HG03097 (cell line): ENCODE data around the gene UGT1A8.

ENCODE experiments used
- ATAC-seq: cut with Tn5 transposase; IDR thresholded peaks from one replicate; pipeline ENCODE4 v1.9.1; 2021; ENCODE audit not compliant: unreplicated experiment, low FRiP score

UGT1A8 gene

DNA sequence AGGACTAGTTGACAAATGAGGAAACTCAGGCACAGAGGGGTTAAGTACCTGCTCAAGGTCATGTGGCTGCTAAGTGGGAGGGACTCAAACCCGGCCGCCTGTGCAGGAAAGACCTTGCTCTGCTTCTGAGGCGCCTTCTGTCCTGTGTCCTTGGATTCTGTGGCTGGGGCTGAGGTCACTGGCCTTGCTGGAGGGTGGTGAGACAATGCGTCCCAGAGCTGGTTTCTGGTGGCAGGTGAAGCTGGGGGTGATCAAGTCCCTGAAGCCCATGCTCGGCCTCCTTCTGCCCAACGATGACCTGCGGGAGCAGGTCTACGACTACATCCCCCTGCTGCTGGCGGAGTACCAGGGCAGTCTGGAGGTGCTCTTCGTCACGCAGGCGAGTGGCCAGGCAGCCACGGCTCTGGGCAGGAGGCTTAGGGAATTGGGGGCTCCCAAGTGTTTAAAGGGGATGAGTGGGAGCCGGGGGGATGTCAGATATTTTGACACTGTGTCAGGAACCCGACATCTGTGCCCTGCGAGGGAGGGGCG lies 176.8 kb downstream of the UGT1A8 start:
- no peak for ATAC-seq

GRCh38 chr2:233795735-233796171 lies 178.3 kb downstream of the UGT1A8 start:
- no peak for ATAC-seq

DNA sequence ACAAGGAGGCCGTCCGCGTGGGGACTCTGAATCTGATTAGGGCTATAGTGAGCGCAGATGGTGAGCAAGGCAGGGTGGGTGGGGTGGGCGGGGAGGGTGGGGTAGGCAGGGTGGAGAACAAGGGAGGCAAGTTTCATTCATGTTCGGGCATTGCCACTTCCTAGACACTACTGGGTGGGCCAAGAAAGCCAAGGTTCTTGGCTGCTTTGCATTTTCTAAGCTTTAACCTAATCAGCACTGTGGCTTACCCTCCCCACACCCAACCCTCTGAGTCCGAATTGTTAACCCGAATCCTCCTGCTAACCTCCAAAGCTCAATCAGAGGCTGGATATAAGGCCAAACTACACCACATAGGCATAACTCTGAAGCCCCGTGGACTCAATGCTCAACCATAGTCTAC lies 178.8 kb downstream of the UGT1A8 start:
- ATAC-seq: no peak

GRCh38 chr2:233798335-233799086 lies 181.1 kb downstream of the UGT1A8 start:
- no peak for ATAC-seq

DNA sequence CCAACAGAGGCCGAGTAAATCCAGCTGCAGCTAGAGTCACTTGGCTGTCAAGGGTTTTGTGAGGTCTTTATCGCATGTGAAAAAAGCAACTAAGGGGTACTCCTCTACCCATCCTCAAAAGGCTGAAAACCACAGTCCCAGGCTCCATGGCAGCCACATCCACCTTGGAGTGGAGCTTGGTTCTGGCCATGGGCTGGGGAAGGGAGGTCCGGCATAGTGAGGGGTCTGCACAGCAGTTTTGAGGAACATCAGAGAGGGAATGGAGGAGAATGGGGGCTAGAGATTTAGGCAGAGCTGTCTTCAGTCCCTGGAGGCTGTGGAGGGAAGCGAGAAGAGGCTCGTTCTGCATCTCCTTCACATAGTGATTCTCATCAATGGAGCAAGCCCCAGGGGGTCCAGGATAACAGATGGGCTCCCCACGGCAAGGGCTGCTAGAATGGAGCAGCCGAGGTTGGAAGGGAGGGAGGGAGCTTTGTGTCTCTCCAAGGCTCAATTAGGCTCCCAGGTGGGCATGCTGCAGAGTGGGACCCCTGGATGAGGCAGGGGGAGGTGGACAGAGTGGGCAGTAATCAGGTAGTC lies 181.7 kb downstream of the UGT1A8 start:
- ATAC-seq: no peak

GRCh38 chr2:233799716-233800115 lies 182.3 kb downstream of the UGT1A8 start:
- no peak for ATAC-seq

DNA sequence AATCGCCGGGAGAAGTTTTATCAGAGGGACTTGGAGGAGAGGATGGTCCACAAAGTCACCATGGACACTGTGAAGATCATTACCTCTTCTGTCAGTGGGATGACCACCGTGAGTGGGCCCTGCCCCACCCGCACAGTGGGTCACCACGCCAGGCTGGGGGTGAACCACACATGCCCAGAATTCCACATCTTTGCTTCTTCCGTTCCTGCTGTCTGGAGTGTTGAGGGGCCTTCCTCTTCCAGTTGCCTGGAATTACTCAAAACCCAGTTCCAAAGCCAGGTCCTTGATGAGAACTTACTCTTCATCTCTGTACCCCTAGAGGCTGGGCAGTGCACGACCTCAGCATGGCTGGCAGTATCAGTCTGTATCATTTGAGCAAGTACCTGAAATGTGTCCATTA lies 182.8 kb downstream of the UGT1A8 start:
- no peak for ATAC-seq

DNA sequence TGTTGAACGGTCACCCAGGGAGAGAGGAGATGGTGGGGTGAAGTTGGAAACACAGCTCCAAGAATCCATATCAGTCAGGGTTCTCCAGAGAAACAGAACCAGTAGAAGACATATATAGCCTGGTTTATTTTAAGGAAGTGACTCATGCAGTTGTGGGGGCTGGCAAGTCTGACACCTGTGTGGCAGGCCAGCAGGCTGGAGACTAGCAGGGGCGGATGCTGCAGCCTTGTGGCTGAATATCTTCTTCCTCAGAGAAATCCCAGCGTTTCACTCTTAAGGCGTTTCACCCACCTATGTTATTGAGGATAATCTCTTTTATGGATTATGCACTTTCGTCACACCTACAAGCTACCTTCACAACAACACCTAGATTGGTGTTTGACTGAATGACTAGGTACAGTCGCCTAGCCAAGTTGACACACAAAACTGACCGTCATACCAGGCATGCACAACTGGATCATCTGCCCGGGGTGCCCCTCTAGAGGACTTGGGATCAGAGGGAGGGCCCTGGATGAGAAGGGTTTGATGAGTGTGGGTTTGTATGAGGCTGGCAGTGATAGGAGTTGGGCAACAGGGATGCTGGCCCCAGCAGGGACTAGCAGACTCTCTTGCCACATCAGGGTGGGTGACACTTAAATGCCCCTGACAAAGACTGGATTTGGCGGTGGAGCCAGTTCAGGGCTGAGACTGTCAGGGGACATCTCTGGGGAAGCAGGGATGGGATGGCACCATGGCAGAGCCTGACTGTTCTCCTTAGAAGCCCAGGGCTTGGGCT lies 184.1 kb downstream of the UGT1A8 start:
- no peak for ATAC-seq

- ATAC-seq: no peak
Observed at GRCh38 chr2:233802132-233802815, 184.8 kb downstream of the UGT1A8 start.

DNA sequence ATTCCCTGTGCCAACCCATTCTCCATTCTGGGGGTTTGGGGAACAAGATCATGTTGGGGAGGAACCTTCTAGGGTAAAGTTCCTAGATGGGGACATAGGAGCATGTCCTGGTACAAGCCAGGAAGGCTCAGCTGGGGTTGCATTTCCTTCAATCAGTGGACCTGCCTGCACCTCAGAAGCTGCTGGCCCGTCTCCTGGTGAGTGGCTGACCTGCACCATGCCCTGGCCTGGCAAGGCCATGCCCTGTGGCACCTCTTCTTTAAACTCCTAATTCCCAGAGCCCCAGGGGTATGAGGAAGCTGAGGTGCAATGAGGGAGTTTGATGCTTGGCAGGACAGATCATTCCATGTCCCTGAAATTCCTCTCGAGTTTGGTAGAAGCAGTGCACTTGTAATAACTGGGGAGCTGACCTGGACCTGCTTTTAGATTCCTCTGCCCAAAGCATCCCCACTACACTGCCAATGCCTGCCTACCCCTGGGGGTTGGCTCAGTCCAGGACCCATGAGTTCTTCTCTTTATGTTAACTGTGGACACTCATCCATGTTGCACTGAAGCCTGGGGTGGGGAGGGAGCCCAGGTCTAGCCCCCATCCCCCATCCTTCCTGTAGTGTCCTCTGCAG lies 186.0 kb downstream of the UGT1A8 start:
- ATAC-seq: no peak

- no peak for ATAC-seq
Observed at GRCh38 chr2:233803994-233804393, 186.6 kb downstream of the UGT1A8 start.

DNA sequence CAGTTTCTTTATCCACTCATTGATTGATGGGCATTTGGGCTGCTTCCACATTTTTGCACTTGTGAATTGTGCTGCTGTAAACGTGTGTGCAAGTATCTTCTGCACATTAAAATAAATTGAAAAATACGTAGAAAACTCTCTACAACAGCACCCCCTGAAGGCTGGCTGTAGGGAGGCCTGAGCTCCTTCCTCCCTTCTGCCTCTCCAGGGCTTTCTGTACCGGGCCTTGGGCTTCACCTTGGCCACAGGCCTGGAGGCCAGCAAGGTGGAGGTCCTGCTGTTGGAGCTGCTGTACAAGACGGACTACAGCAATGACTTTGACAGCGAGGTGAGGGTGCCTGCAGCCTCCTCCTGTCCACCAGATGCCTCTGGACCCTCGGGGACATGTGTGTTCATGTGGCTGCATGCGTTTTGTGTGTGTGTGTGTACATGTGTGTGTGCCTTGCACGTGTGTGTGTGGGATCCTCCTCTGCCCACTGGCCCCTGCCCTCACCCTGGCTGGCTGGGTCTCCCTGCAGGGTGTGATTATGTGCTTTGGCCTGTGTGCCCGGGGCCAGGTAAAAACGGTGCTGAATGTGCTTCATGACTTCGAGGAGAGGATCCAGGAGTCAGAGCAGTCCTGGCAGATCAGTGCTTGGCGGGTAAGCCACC lies 189.9 kb downstream of the UGT1A8 start:
- ATAC-seq: no peak

DNA sequence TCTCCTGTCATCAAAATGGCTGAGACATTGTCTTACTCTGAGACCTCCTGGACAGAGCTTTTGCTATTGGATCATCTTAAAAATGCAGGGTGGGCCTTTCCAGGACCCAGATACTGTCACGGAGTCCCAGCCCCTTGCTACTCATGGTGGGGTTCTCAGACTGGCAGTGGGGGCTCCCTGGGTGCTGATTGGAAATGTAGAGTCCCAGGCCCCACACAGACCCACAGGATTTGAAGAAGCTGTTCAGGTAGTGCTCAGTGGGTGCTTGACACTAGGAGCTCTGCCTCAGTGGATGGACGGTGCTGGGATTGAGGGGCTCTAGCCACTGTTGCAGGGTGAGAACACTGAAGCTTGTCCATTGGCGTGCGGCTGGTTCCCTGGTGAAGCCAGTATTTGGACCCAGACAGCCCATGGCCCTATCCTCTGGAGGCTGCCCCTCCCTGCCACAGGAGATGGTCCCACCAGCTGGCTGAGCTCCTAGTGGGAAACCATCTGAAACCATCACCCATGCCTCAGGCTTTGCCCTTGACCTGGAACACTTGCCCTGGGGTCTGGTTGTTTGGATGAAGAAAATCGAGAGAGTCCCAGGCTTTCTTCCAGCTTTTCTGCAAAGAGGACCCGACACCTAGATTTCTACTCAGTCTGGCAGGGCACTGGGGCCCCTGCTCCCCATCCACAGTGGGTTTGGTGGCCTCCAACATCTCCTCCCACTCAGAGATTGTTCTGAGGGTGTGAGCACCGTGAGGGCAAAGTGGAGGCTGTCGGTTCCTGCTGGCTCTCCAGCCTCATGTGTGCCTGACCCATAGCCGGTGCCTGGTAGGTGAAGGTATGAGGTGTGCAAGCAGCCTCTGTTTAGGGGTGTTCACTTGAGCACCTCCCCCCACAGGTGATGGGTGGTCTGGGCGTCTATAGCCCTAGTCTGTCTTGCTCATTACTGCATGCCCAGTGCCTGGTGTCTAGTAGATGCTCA lies 190.8 kb downstream of the UGT1A8 start:
- no peak for ATAC-seq

DNA sequence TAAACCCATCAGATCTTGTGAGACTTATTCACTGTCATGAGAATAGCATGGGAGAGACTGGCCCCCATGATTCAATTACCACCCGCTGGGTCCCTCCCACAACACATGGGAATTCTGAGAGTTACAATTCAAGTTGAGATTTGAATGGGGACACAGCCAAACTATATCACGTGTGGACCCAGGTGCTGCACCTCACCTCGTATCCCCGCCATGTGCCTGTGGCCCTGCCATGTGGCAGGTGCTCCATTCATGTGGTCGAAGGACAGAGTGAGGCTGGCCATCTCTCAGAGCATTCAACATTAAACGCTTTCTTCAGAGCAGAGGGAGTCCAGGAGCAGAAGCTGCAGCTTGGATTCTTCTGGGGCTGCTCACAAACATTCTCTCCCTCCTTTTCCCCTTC lies 193.0 kb downstream of the UGT1A8 start:
- ATAC-seq: no peak

DNA sequence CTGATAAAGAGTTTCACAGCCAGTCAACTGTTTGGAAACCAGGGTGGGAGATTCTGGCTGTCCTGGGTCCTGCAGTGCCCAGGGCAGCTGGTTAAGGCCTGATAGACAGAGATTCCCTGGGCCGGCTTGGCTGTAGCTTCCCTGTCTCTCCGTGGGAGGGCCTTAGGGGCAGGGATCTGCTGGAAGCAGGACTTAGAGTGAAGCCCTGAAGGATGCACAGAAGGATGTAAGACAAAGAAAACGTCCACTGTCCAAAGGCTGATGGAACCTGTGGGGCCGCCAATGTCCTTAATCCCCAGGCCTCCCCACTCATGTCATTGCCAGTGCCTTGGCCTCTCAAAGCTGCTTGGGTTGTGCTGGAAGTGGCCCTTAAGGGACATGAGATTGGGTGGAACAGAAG lies 193.7 kb downstream of the UGT1A8 start:
- no peak for ATAC-seq

GRCh38 chr2:233811732-233812131 lies 194.3 kb downstream of the UGT1A8 start:
- no peak for ATAC-seq

DNA sequence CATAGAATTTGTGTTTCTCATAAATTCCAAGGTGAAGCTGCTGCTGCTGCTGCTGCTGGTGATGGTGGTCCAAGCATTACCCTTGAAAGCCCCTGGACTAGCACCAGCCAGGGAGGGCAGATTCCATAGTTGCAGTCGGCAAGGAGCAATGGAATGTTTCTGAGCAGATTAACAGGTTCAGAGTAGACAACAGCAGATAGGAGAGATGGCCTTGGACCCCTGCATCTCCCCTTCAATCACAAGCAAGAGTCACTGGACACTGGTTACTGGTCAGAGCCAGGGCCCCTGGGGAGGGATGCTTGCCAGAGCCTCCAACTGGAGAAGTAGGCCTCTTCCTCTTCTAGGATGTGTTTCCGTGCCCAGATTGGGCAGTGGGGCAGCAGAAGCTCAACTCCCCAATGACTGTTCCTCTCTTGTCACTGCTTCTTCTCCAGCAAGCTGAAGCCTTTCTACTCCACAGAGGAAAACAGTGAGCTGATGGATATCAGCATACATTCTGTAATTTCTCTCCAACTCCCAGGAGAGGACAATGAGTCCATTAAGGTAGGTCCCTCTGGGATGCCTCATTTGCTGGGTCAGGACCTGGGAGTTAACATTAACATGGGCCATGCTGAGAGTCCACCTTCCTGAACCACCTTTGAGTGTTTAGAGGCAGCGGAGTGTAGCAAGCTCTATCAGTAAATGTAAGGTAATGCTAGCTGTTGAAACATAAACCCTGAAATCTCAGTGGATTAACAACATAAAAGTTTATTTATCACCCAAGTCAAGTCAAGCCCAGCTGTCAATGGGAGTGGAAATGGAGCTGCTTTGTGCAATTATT lies 196.0 kb downstream of the UGT1A8 start:
- no peak for ATAC-seq
